Chondrocyte (in vitro differentiated cells): ENCODE measurements around the gene GPR84. TPM values are rescaled to one million over a fixed set of nuclear protein-coding genes. Genes with fewer than 3 reads are reported as not detected.

Source experiments
- DNase-seq: peaks from one replicate; pipeline ENCODE4 v3.0.0; 2021; ENCODE audit warnings: mixed read lengths, low spot score
- H3K27ac Mint-ChIP-seq: one replicate; pipeline ENCODE4 v1.8.0; 2021; ENCODE audit warnings: mild to moderate bottlenecking, moderate library complexity, mixed read lengths; ENCODE audit not compliant: unreplicated experiment
- H3K27me3 Mint-ChIP-seq: 2 replicates; pipeline ENCODE4 v1.8.0; 2021; ENCODE audit warnings: low read depth, mixed read lengths
- H3K36me3 Mint-ChIP-seq: 2 replicates; pipeline ENCODE4 v1.8.0; 2021; ENCODE audit warnings: low read depth, mixed read lengths
- H3K4me1 Mint-ChIP-seq: 2 replicates; pipeline ENCODE4 v1.8.0; 2021; ENCODE audit warnings: low read depth, mild to moderate bottlenecking, mixed read lengths
- H3K4me3 Mint-ChIP-seq: one replicate; pipeline ENCODE4 v1.8.0; 2021; ENCODE audit warnings: mild to moderate bottlenecking, moderate library complexity, mixed read lengths; ENCODE audit not compliant: unreplicated experiment
- H3K9me3 Mint-ChIP-seq: 2 replicates; pipeline ENCODE4 v1.8.0; 2021; ENCODE audit warnings: low read depth, mixed read lengths
- CTCF ChIP-seq: fragments of 200-600 bp; sonication (generic); IDR thresholded peaks from 2 replicates; pipeline ENCODE4 v1.5.0; 2021; ENCODE audit warnings: antibody characterized with exemption, mild to moderate bottlenecking, moderate library complexity
- total RNA-seq: library from RNA; stranded (reverse); gene quantifications from 3 replicates; pipeline ENCODE4 v1.2.1, GENCODE V29; 2021

The GPR84 gene
- total RNA-seq, 1 donor from 2014 or later = not detected

- DNase-seq = no peak
- H3K36me3 Mint-ChIP-seq = peaks cover 28% of the 10 kb centered on the region
- no peaks in the 10 kb centered on the region for H3K27me3 Mint-ChIP-seq
- H3K4me3 Mint-ChIP-seq = no peak overlapping the region
- peaks cover 26% of the 10 kb centered on the region for H3K4me1 Mint-ChIP-seq
- no peak overlapping the region for H3K27ac Mint-ChIP-seq
- H3K9me3 Mint-ChIP-seq = no peaks in the 10 kb centered on the region
- TF ChIP-seq CTCF = no peak
These were observed 12.9 kb downstream of the GPR84 start for GRCh38 chr12:54351341-54351740.

GRCh38 chr12:54350743-54351142, 13.5 kb downstream of the GPR84 start:
- Mint-ChIP-seq H3K4me1 (peaks cover 26% of the 10 kb centered on the region), H3K4me3 (no peak overlapping the region), H3K27ac (no peak overlapping the region), H3K9me3 (no peaks in the 10 kb centered on the region), H3K27me3 (no peaks in the 10 kb centered on the region), H3K36me3 (peaks cover 28% of the 10 kb centered on the region)
- DNase-seq = no peak
- TF ChIP-seq CTCF = no peak

GRCh38 chr12:54349679-54350078, 14.6 kb downstream of the GPR84 start:
- Mint-ChIP-seq H3K36me3 (peaks cover 34% of the 10 kb centered on the region), H3K27me3 (no peaks in the 10 kb centered on the region), H3K9me3 (no peaks in the 10 kb centered on the region), H3K4me1 (peaks cover 24% of the 10 kb centered on the region), H3K27ac (no peak overlapping the region), H3K4me3 (no peak overlapping the region)
- no peak for TF ChIP-seq CTCF
- no peak for DNase-seq

- Mint-ChIP-seq H3K9me3 (no peaks in the 10 kb centered on the region), H3K4me1 (peaks cover 24% of the 10 kb centered on the region), H3K36me3 (peaks cover 34% of the 10 kb centered on the region), H3K27ac (no peak overlapping the region), H3K27me3 (no peaks in the 10 kb centered on the region), H3K4me3 (no peak overlapping the region)
- no peak for DNase-seq
- TF ChIP-seq CTCF = no peak
These were observed 15.2 kb downstream of the GPR84 start for GRCh38 chr12:54349036-54349435.

GRCh38 chr12:54341378-54342300, 22.6 kb downstream of the GPR84 start:
- Mint-ChIP-seq H3K27me3 (no peaks in the 10 kb centered on the region), H3K4me3 (no peak overlapping the region), H3K4me1 (peaks cover 21% of the 10 kb centered on the region), H3K9me3 (no peaks in the 10 kb centered on the region), H3K27ac (no peak overlapping the region), H3K36me3 (peaks cover 24% of the 10 kb centered on the region)
- TF ChIP-seq CTCF = no peak
- DNase-seq = no peak
